ENCODE measurements around the gene DOCK11.
A peak's percentile ranks its signal among the peaks of the same experiment; 100 is the strongest.

Gene DOCK11

GRCh38 chrX:118541482-118541881, 45.9 kb downstream of the DOCK11 start:
- no peak for TF ChIP-seq CTCF (conservative IDR thresholded peaks at IDR 0.05; ENCODE audit: low read depth, low read length)
- DNase-seq (ENCODE audit: low read depth): no peak
- no peak overlapping the region for H3K4me3 ChIP-seq (ENCODE audit: low read depth, low read length)

GRCh38 chrX:118545510-118545909, 49.9 kb downstream of the DOCK11 start:
- no peak for TF ChIP-seq CTCF (conservative IDR thresholded peaks at IDR 0.05; ENCODE audit: low read depth, low read length)
- H3K4me3 ChIP-seq (ENCODE audit: low read depth, low read length): no peak overlapping the region
- peak; percentile 28 for DNase-seq (ENCODE audit: low read depth)

- no peak for TF ChIP-seq CTCF (conservative IDR thresholded peaks at IDR 0.05; ENCODE audit: low read depth, low read length)
- no peak for DNase-seq (ENCODE audit: low read depth)
- H3K4me3 ChIP-seq (ENCODE audit: low read depth, low read length): no peak overlapping the region
These were observed 53.2 kb downstream of the DOCK11 start for GRCh38 chrX:118548841-118549240.

GRCh38 chrX:118550792-118551191, 55.2 kb downstream of the DOCK11 start:
- no peak for TF ChIP-seq CTCF (conservative IDR thresholded peaks at IDR 0.05; ENCODE audit: low read depth, low read length)
- no peak overlapping the region for H3K4me3 ChIP-seq (ENCODE audit: low read depth, low read length)
- no peak for DNase-seq (ENCODE audit: low read depth)

GRCh38 chrX:118551426-118551825, 55.8 kb downstream of the DOCK11 start:
- DNase-seq (ENCODE audit: low read depth): no peak
- H3K4me3 ChIP-seq (ENCODE audit: low read depth, low read length): no peak overlapping the region
- no peak for TF ChIP-seq CTCF (conservative IDR thresholded peaks at IDR 0.05; ENCODE audit: low read depth, low read length)

GRCh38 chrX:118552121-118552900, 56.7 kb downstream of the DOCK11 start:
- no peak overlapping the region for H3K4me3 ChIP-seq (ENCODE audit: low read depth, low read length)
- no peak for TF ChIP-seq CTCF (conservative IDR thresholded peaks at IDR 0.05; ENCODE audit: low read depth, low read length)
- peak; percentile 23 for DNase-seq (ENCODE audit: low read depth)

Data from choroid plexus epithelial cell (primary cell).